H1 (cell line): Measurements from ENCODE around the gene CD44. TPM values are rescaled to one million over a fixed set of nuclear protein-coding genes. Genes with fewer than 3 reads are reported as not detected.

ENCODE experiments used
- CBX5 ChIP-seq: fragments of 300-800, 300-1000 bp; sonication (generic); IDR thresholded peaks from 2 replicates; pipeline ENCODE4 v1.7.1; 2016; ENCODE audit warnings: antibody characterized with exemption, low read length, low read depth
- EGR1 ChIP-seq: IDR thresholded peaks from 2 replicates; pipeline ENCODE4 v1.6.1; 2011; ENCODE audit warnings: low read depth, low read length, borderline replicate concordance
- FOSL1 ChIP-seq: IDR thresholded peaks from 2 replicates; pipeline ENCODE4 v1.6.1; 2011; ENCODE audit warnings: mild to moderate bottlenecking, low read depth, low read length, moderate library complexity; ENCODE audit not compliant: insufficient read depth
- GTF2F1 ChIP-seq: IDR thresholded peaks from 2 replicates; pipeline ENCODE4 v1.6.1; 2012; ENCODE audit warnings: low read depth, low read length, improper control_type of control experiment, borderline replicate concordance
- POLR2AphosphoS5 ChIP-seq: IDR thresholded peaks from 2 replicates; pipeline ENCODE4 v1.6.1; 2011; ENCODE audit warnings: low read depth, low read length
- RXRA ChIP-seq: IDR thresholded peaks from 2 replicates; pipeline ENCODE4 v1.6.1; 2011; ENCODE audit warnings: low read depth, mild to moderate bottlenecking, low read length, moderate library complexity; ENCODE audit not compliant: insufficient read depth
- polyA plus RNA-seq, 7 experiments: library from polyadenylated mRNA; depleted of rRNA in 3 of 7; stranded (reverse) in 5 of 7; unstranded in 2 of 7; fragments of >200 nt in 5 of 7; fragments of 200-250 nt in 2 of 7; gene quantifications; 1 replicate in 5 of 7; 2 replicates in 1 of 7; 4 replicates in 1 of 7; pipeline versions ENCODE4 v1.2.1 to v1.2.3, GENCODE V29; 2011 to 2013; ENCODE audit warnings: missing spikeins in 2 of 7, mixed read lengths in 2 of 7
- total RNA-seq: library from RNA; stranded (reverse); fragmentation: NEBNext Ultra II Directional; extraction: Animal tissue kit (Norgen Biotek cat#: 25700); gene quantifications from 2 replicates; pipeline ENCODE4 v1.2.1, GENCODE V29; 2021

CD44 gene
- total and polyA plus RNA-seq, 2 of the 8 experiments (the other 6 are each of a cell fraction or from before 2014, with no cell fraction given) = 11.8 to 13.7 TPM

DNA sequence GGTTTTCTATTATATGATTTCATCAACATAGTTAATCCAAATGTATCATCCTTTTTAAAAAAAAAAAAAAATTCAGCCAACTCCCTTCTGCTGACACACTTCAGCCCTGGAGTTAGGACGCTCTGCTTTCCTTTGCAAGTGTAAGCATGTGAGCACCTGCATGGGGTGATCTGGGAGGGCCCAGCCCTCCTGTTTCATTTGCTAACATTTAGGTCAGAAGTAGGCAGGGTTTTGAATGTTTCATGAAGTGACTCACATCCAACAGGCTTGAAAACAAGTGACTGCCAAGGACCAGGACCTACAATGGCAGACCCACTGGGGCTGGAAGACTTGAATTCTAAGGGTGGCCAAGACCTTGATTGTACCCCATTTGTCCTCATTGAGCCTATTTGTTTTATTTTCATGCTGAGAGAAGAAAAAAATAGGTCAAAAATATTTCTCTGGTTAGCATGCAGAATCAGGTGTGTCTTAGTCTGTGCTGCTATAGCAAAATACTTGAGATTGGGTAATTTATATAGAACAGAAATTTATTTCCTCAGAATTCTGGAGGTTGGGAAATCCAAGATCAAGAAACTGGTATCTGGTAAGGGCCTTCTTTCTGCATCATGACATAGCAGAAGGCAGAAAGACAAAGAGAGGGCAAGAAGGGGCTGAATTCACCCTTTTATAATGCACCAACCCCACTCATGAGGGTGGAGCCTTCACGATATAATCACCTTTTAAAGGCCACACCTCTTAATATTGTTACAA, 137.6 kb downstream of the CD44 start (continued):
- no peak for TF ChIP-seq CBX5
- no peak for TF ChIP-seq POLR2AphosphoS5
- no peak for TF ChIP-seq FOSL1
- no peak for TF ChIP-seq EGR1
- no peak for TF ChIP-seq GTF2F1
- no peak for TF ChIP-seq RXRA
